ENCODE data around the gene EXOC7.
A peak's percentile ranks its signal among the peaks of the same experiment; 100 is the strongest.

The EXOC7 gene

GRCh38 chr17:76148015-76148326 is 44.4 kb upstream of the EXOC7 start:
- DNase-seq (ENCODE audit: low read depth in 2 of 2), result no peak
- TF ChIP-seq CTCF (IDR thresholded peaks at IDR 0.05; ENCODE audit: low read depth, low read length), result no peak
- H3K4me3 ChIP-seq (replicated peaks in 1 of 2; ENCODE audit: low read depth in 2 of 2, low read length in 2 of 2), result no peak overlapping the region

DNA sequence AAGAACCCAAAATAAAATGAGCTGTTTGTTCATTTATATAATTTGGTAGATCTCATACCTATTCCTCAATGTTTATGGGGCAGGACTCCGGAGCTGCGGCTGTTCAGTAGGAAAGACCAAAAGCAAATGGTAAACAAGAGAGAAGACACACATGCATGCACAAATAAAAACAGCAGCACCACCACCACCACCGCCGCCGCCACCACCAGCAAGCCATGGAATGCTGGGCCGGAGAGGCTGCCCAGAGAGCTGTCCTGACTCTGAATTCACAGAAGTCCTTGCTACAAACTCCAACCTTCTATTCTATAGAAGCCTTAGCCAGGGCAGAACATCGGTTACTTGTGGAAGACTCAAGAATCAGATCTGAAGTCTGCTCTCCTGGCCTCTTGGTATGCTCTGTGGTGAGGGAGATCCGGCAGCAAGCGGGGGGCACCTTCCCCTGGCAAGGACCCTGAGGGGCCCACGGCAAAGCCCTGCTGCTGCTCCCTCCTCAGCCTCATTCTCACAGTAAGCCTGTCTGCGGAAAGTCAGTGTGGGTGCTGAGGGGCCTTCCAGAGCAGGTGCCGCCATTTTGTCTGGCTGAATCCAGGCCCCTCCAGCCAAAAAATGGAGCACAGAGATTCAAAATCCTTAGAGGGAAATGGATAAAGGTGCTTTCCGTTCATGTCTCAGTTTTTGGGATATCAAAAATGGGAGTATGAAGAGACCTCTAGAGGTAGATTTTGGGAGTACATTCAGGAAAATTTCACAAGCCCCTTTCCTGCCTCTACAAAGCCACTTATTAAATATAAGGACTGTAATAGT is 43.8 kb upstream of the EXOC7 start:
- peak; percentile 47 to 55 for DNase-seq (ENCODE audit: low read depth in 2 of 2)
- peak; percentile 54 for TF ChIP-seq CTCF (IDR thresholded peaks at IDR 0.05; ENCODE audit: low read depth, low read length)
- H3K4me3 ChIP-seq (replicated peaks in 1 of 2; ENCODE audit: low read depth in 2 of 2, low read length in 2 of 2), result no peak overlapping the region

DNA sequence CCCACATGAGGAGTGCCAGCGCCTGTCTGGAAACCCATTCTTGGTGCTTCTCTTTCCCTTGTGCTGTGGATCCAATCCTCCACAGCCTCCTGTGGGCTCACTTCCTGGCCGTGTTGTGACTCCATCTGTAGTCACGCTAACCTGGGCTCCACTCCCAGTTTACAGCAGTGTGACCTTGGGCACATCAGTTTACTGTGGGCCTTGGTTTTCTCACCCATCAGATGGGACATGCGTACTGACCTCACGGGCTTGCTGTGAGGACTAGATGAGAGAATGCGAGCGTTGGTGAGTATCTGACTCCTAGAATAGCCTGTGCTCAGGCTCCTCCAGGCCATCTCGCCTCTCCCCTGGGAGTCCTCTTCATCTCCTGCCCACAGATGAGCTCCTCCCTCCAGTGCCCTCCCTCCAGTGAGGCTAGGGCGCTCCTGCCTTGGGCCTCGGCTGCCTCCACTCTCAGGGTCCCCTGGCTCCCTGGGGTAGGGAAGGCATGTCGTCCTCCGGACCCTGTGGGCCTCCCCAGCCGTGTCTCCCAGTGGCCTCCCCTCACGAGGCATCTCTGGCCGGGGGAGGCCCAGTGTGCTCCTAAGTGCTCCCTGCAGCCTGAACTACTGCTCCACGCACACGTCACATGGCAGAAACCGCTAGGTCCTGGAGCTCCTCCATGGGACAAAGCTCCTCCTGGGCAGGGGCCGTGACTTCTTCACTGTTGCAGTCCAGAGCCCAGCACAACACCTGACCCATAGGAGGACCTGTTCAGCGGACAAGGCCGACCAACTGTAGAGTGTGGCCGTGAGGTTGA is 42.7 kb upstream of the EXOC7 start:
- no peak overlapping the region for H3K4me3 ChIP-seq (replicated peaks in 1 of 2; ENCODE audit: low read depth in 2 of 2, low read length in 2 of 2)

DNA sequence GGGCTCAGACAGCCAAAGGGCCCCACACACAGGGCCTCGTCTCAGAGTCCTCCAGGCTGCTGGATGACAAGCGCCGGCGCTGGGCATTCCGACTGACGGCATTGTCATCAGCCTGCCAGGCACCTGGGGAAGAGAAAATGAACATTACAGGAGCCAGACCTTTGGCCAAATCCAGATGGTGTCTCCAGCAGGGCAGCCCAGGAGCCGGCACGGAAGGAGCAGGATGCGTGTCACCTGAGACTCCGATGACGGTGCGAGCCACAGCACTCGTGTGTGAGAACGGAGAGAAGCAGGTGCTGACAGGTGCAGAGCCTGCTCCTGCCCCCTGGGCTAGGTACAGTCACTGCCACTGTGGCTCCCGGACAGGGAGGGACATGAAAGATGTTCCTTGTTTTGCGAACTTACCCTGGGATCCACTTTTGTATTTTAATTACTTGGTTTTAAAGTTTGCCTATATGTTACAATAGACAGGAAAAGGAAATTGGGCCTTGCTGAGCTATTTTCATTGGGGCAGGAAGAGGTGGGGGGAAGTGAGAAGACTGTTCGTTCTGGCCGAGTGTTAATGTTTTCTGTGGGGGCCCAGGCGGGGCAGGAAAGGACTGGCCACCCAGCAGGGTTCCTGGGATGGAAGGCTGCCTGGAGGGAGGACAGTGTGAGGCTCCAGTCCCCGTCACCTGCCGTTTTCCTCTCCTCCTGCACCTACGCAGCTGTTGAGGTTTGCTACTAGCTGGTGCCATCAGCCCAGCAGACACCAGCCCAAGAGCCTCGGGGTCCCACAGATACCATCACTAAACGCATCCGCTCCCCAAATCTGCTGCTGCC is 41.9 kb upstream of the EXOC7 start:
- DNase-seq (ENCODE audit: low read depth in 2 of 2), result no peak
- TF ChIP-seq CTCF (IDR thresholded peaks at IDR 0.05; ENCODE audit: low read depth, low read length), result no peak
- no peak overlapping the region for H3K4me3 ChIP-seq (replicated peaks in 1 of 2; ENCODE audit: low read depth in 2 of 2, low read length in 2 of 2)

More for the DNA sequence above, 42.7 kb upstream of the EXOC7 start:
- peak in 1 of 2 donors; percentile 2 for DNase-seq (ENCODE audit: low read depth in 2 of 2)
- TF ChIP-seq CTCF (IDR thresholded peaks at IDR 0.05; ENCODE audit: low read depth, low read length), result no peak

GRCh38 chr17:76142585-76143041 is 39.0 kb upstream of the EXOC7 start:
- no peak for TF ChIP-seq CTCF (IDR thresholded peaks at IDR 0.05; ENCODE audit: low read depth, low read length)
- H3K4me3 ChIP-seq (replicated peaks in 1 of 2; ENCODE audit: low read depth in 2 of 2, low read length in 2 of 2), result no peak overlapping the region
- DNase-seq (ENCODE audit: low read depth in 2 of 2), result no peak

DNA sequence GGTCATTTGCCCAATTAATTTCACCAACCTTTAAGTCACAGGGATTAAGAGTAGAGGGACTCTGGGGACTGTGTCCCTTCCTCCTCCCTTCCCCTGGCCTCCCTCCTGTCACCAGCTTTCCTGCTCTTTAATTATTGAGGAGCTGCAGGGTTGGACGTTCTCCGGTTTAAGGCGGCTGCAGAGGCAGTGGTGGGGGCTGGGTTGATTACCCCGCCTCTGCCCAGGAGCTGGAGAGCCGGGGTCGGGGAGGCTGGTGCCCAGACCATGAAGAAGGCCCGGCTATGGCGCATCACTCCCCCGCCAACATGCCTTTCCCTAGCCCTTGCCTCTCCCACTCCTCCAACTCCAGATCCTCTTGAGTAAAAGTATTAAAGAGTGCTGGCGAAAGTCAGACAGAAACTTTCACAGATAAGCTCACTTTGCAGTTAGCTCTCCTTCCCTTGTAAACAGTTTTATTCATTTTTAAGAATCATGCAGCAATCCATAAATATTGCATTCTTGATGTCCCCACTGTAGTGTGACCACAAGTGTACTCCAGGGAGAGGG is 38.5 kb upstream of the EXOC7 start:
- TF ChIP-seq CTCF (IDR thresholded peaks at IDR 0.05; ENCODE audit: low read depth, low read length), result no peak
- H3K4me3 ChIP-seq (replicated peaks in 1 of 2; ENCODE audit: low read depth in 2 of 2, low read length in 2 of 2), result no peak overlapping the region
- DNase-seq (ENCODE audit: low read depth in 2 of 2), result no peak

All from cardiac fibroblast (primary cell).